Fibroblast of lung (primary cell): ENCODE data around the gene KIF5A. TPM values are rescaled to one million over a fixed set of nuclear protein-coding genes. Genes with fewer than 3 reads are reported as not detected.
"Not testable (repeated sequence)": the region's sequence is repeated elsewhere in the genome, so short reads cannot be mapped to it uniquely, and the experiment has no call there.

Experiments
- DNase-seq, 2 donors: peaks; one replicate each; pipeline versions ENCODE4 v3.0.0 to v3.0.0-alpha.2; 2010; ENCODE audit warnings: low read depth in 2 of 2
- H2AFZ ChIP-seq: 2 replicates; pipeline ENCODE4 v1.5.1; 2012; ENCODE audit warnings: low read length, control low read depth, inconsistent platforms
- H3K27ac ChIP-seq: 2 replicates; pipeline ENCODE4 v1.5.1; 2011; ENCODE audit warnings: low read length, control low read depth; ENCODE audit not compliant: insufficient read depth
- H3K27me3 ChIP-seq: 2 replicates; pipeline ENCODE4 v1.5.1; 2011; ENCODE audit warnings: mild to moderate bottlenecking, low read length; ENCODE audit not compliant: control insufficient read depth, insufficient read depth
- H3K36me3 ChIP-seq: 2 replicates; pipeline ENCODE4 v1.5.1; 2011; ENCODE audit warnings: low read length; ENCODE audit not compliant: control insufficient read depth, insufficient read depth
- H3K4me1 ChIP-seq: 2 replicates; pipeline ENCODE4 v1.5.1; 2011; ENCODE audit warnings: low read length; ENCODE audit not compliant: control insufficient read depth, insufficient read depth; ENCODE audit errors: extremely low read depth
- H3K4me2 ChIP-seq: 2 replicates; pipeline ENCODE4 v1.5.1; 2011; ENCODE audit warnings: low read length, control low read depth; ENCODE audit not compliant: insufficient read depth; ENCODE audit errors: extremely low read depth
- H3K4me3 ChIP-seq, 4 experiments: fragments of 200-600 bp in 1 of 4; sonication (generic) in 1 of 4; replicated peaks in 1 of 4; 2 replicates each; pipeline ENCODE4 v1.5.1; 2011 to 2016; ENCODE audit warnings: low read length in 4 of 4, low read depth in 3 of 4, mild to moderate bottlenecking in 3 of 4, control low read depth in 2 of 4, inconsistent platforms in 1 of 4, mixed read lengths in 1 of 4; ENCODE audit not compliant: insufficient read depth in 1 of 4; ENCODE audit errors: control extremely low read depth in 1 of 4
- H3K79me2 ChIP-seq: 2 replicates; pipeline ENCODE4 v1.5.1; 2012; ENCODE audit warnings: mild to moderate bottlenecking, low read length, inconsistent platforms; ENCODE audit not compliant: control insufficient read depth, insufficient read depth
- H3K9ac ChIP-seq: 2 replicates; pipeline ENCODE4 v1.5.1; 2011; ENCODE audit warnings: mild to moderate bottlenecking, low read length, control low read depth; ENCODE audit not compliant: insufficient read depth
- H3K9me3 ChIP-seq: 2 replicates; pipeline ENCODE4 v1.5.1; 2012; ENCODE audit warnings: low read depth, low read length; ENCODE audit not compliant: control insufficient read depth, insufficient read depth
- H4K20me1 ChIP-seq: 2 replicates; pipeline ENCODE4 v1.5.1; 2011; ENCODE audit warnings: low read length; ENCODE audit not compliant: control insufficient read depth, insufficient read depth; ENCODE audit errors: extremely low read depth
- CTCF ChIP-seq, 2 donors: IDR thresholded peaks in 1 of 2; conservative IDR thresholded peaks in 1 of 2; 1 replicate in 1 of 2; 2 replicates in 1 of 2; pipeline ENCODE4 v1.5.1; 2011 to 2012; ENCODE audit warnings: low read length in 2 of 2, control low read depth in 1 of 2, inconsistent platforms in 1 of 2, low read depth in 1 of 2, mild to moderate bottlenecking in 1 of 2
- EZH2 ChIP-seq: IDR thresholded peaks from 2 replicates; pipeline ENCODE4 v1.5.1; 2012; ENCODE audit warnings: low read length, control low read depth, mild to moderate bottlenecking; ENCODE audit errors: missing control alignments
- polyA plus RNA-seq, 2 donors: library from polyadenylated mRNA; depleted of rRNA in 1 of 2; stranded (reverse) in 1 of 2; unstranded in 1 of 2; fragments of >200 nt; gene quantifications; 2 replicates each; pipeline ENCODE4 v1.2.1, GENCODE V29; 2011 to 2012; ENCODE audit warnings: missing spikeins in 1 of 2
- total RNA-seq: library from RNA; depleted of rRNA; stranded (reverse); fragments of >200 nt; gene quantifications from 2 replicates; pipeline ENCODE4 v1.2.1, GENCODE V29; 2014

KIF5A gene
- total and polyA plus RNA-seq, 2 donors (not counting 1 experiment from before 2014, with no cell fraction given) = 0.53 to 1.3 TPM

- Histone ChIP-seq H3K79me2 (peaks cover 36% of the 10 kb centered on the region), H3K9ac (no peak overlapping the region), H3K4me3 (peak overlapping the region in 2 of 4 experiments; percentile 82 to 99), H2AFZ (no peak overlapping the region), H3K4me2 (peak overlapping the region; percentile 32), H3K36me3 (peaks cover 29% of the 10 kb centered on the region), H3K9me3 (no peaks in the 10 kb centered on the region), H3K4me1 (peaks cover 26% of the 10 kb centered on the region), H3K27me3 (no peaks in the 10 kb centered on the region), H3K27ac (no peak overlapping the region), H4K20me1 (peaks cover 3% of the 10 kb centered on the region)
- peak; percentile 55 to 66 for DNase-seq
- TF ChIP-seq CTCF (conservative IDR thresholded peaks at IDR 0.05 in 1 of 2, IDR thresholded peaks at IDR 0.05 in 1 of 2; ENCODE audit: low read depth in 1 of 2, low read length in 2 of 2) (no peak), EZH2 (no peak)
These were observed 32.7 kb upstream of the KIF5A start for GRCh38 chr12:57517187-57517586.

GRCh38 chr12:57517718-57518117 lies 32.1 kb upstream of the KIF5A start:
- not testable (repeated sequence) for H3K9ac ChIP-seq, DNase-seq, H3K9me3 ChIP-seq, H2AFZ ChIP-seq, H3K27me3 ChIP-seq, H4K20me1 ChIP-seq
- H3K27ac ChIP-seq = peak overlapping the region; percentile 24
- H3K4me1 ChIP-seq = peaks cover 26% of the 10 kb centered on the region
- peak overlapping the region; percentile 99 for H3K4me2 ChIP-seq
- peaks cover 36% of the 10 kb centered on the region for H3K79me2 ChIP-seq
- peak overlapping the region; percentile 73 to 99 (median 84) for H3K4me3 ChIP-seq
- peaks cover 28% of the 10 kb centered on the region for H3K36me3 ChIP-seq

- Histone ChIP-seq H2AFZ (no peak overlapping the region), H3K36me3 (peaks cover 25% of the 10 kb centered on the region), H3K4me3 (peak overlapping the region; percentile 73 to 99 (median 84)), H3K9me3 (no peaks in the 10 kb centered on the region), H3K9ac (no peak overlapping the region), H3K79me2 (peaks cover 40% of the 10 kb centered on the region), H3K27ac (peak overlapping the region; percentile 60), H3K4me1 (peaks cover 28% of the 10 kb centered on the region), H3K27me3 (no peaks in the 10 kb centered on the region), H3K4me2 (peak overlapping the region; percentile 99), H4K20me1 (peaks cover 3% of the 10 kb centered on the region)
- TF ChIP-seq CTCF (conservative IDR thresholded peaks at IDR 0.05 in 1 of 2, IDR thresholded peaks at IDR 0.05 in 1 of 2; ENCODE audit: low read depth in 1 of 2, low read length in 2 of 2) (no peak), EZH2 (no peak)
- no peak for DNase-seq
These were observed 31.5 kb upstream of the KIF5A start for GRCh38 chr12:57518176-57518919.
